ENCODE data around the gene RIMBP2.

The RIMBP2 gene

GRCh38 chr12:130441771-130442760 lies 274.0 kb downstream of the RIMBP2 start:
- no peak for DNase-seq (ENCODE audit: low spot score)

DNA sequence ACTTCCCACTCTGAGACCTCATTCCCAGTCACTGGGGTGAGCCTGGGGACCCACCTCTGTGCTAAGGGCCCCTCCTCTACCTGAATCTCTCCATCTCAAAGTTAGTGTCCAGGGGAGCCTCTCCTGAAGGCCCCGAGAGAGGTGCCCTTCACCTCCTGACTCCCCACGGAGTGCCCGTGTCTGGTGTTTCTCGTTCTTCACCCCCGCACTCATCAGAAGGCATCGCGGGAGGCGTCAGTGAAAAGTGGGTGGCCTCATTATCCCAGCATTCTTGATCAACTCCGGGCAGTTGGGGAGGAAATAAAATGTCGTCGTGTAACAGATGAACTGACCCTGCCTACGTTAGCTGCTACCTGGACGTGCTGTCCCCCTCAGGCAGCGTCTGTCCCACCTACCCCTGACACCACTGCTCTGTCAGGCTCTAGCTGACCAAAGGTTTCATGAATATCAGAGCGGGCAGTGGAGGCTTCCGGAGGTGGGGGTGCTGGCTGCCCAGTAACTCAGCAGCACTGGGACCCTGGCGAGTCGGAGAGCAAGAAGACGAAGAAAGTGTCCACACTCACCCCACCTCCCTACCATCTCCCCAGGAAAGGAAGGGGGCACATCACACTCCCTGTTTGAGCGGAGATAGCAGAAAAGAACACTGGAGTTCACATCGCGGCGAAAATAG lies 275.6 kb downstream of the RIMBP2 start:
- DNase-seq (ENCODE audit: low spot score), result no peak

GRCh38 chr12:130439250-130439649 lies 276.8 kb downstream of the RIMBP2 start:
- DNase-seq (ENCODE audit: low spot score), result no peak

DNA sequence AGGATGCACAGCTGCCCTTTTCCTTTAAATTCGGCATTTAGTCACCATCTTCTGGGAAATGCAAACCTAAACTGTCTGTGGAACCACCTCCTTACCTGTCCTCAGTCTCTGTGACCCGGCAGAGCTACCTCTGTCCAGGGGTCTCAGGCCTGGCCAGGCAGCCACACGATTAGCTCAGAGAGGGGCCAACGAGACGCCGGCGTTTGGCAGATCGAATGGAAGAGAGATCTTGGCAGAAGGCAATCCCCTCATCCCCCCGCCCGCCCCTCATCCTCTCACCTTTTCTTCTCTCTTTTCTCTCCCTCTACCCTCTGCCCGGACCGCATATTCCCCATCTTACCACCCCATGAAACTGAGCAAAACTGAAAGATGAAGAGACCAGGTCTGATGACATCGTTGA lies 277.4 kb downstream of the RIMBP2 start:
- no peak for DNase-seq (ENCODE audit: low spot score)

- no peak for DNase-seq (ENCODE audit: low spot score)
Observed at GRCh38 chr12:130438243-130438620, 277.9 kb downstream of the RIMBP2 start.

GRCh38 chr12:130437555-130438242 lies 278.4 kb downstream of the RIMBP2 start:
- no peak for DNase-seq (ENCODE audit: low spot score)

GRCh38 chr12:130436741-130437501 lies 279.2 kb downstream of the RIMBP2 start:
- no peak for DNase-seq (ENCODE audit: low spot score)

DNA sequence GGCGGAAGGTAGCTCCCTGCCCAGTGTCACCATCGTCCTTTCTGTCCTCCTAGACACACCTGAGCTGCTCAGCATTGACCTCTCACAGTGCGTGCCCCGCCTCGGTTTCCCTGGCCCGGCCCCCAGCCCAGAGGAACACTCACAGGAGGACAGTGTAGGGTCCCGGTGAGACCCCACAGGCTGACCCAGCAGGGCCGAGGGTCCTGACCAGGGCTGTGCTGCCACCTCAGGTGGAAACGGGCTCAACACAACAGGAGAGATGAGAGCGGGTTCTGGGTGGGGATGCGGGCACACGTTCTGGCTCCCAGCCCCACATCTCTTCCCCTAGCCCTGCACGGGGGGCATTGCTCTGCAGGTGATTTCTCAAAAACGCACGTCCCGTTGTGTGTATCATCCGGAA lies 280.3 kb downstream of the RIMBP2 start:
- no peak for DNase-seq (ENCODE audit: low spot score)

- no peak for DNase-seq (ENCODE audit: low spot score)
Observed at GRCh38 chr12:130435331-130435730, 280.8 kb downstream of the RIMBP2 start.

- no peak for DNase-seq (ENCODE audit: low spot score)
Observed at GRCh38 chr12:130434560-130434959, 281.5 kb downstream of the RIMBP2 start.

DNA sequence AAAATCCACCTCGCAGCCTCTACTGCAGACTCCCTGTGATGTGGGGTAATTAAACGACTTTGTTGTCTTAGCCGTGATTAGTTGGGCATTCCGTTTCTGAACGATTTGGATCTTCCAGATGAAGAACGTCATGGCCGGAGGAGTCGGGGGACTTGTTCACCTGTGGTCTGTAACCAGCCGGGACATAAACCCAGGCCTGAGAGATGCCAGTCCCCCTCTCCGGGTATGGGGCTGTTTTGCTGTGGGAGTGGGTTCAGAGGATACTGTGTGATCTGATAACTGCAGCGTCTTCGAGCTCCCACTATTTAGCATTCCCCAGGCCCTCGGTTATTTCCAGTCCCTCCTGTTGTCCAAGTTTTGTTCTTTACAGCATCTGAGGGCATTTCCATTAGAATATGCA lies 282.3 kb downstream of the RIMBP2 start:
- DNase-seq (ENCODE audit: low spot score), result no peak

DNA sequence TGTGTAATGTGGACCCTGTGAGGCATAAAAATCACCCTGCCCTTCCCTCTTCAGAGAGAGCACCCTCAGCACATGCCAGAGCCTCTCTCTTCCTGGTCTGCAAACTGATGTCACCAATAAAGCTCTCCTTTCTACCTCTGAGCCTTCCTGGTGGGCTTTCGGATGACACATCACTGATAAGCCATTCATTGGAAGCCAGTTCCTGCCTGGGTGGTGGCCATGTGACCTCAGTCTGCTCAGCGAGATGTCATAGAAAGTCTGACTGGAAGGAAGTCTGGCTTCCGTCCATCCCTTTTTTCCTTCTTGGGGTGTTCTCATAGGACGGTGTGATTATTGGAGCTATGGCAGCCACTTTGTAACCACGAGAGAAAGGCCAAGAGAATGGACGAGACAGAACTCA lies 282.7 kb downstream of the RIMBP2 start:
- no peak for DNase-seq (ENCODE audit: low spot score)

- no peak for DNase-seq (ENCODE audit: low spot score)
Observed at GRCh38 chr12:130431176-130431575, 284.9 kb downstream of the RIMBP2 start.

DNA sequence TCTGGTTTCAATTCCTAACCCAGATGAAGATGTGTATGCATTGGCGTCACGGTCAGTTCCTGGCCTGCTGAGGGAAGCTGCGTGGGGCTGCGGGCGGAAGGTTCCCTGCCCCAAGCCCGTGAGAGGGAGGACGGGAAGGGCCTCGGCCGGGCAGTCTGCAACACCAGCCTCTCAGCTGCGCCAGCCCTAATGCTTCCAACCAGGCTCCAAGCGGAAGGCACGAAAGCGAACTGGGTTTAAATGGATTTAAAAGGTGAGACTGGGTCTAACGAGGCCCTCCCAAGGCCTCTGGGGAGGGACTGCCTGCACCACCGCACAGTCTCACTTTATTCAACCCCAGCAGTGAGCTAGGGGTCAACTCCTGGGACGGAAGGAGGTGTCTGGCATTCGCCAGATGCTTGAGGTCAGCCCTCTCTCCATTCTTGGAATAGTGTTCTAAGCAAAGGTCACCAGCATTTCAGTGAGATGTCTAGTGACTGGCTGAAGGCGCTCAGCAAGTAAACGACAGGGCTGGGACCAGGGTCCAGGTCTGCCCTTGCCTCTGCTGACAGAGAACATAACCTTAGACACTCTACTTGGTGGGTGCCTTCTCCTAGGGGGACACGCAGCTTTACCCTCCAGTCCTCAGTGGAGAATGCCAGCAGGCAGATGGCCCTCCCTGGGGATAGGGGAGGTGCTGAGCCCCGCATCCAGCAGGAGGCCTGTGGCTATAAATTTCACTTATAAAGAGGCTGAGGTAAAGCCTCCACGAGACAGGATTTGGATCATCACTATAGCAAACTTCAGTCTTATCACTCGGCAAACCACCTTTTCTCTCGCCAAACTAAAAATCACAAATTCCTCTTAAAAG lies 286.2 kb downstream of the RIMBP2 start:
- DNase-seq (ENCODE audit: low spot score), result no peak

- no peak for DNase-seq (ENCODE audit: low spot score)
Observed at GRCh38 chr12:130428116-130428515, 288.0 kb downstream of the RIMBP2 start.

DNA sequence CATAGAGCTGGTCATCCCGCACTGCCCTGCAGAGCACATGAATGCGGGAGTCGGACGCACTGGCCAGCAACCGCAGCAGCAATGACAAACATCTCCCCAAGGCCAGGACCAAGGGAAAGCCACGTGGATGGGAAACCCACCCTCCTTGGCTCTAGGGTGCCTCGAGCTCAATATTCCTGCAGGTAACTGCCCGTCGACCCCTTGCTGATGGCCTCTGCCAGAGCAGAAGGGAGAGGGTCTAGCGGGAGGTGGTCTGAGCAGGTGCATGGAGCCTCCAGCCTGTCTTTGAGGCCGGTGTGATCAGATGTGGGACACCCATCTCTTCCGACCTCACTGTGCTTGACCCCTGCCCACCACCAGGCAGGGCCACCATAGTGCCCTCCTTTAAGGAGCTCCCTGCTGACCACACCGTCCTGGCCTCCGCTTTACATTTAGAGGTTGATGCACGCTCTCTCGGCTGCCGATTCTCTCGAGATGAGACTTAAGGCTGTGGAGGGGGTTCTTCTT lies 288.7 kb downstream of the RIMBP2 start:
- DNase-seq (ENCODE audit: low spot score), result no peak

DNA sequence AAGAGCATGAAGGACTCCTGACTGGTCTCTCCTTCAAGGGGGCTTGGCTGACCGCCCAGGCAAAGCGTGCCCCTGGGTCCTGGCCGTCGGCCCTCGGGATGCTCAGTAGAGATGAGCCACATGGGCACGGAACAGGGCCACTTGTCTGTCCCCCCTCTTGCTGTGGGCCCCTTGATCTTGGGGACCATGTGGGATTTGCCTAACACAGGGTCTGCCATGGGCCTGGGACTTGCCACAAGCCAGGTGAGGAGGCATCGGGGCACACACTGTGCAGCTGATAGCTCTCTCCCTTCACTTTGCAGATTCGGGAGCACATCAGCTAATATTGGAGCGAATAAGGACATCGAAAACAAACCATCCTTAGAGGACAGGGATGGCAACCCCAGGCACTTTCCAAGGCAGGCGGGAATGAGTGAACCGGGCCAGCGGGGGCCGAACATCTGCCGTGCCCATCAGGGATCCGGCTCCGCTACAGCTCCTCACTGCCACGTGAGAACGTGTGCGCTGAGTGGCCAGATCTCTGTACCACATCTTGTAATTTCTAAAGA lies 290.3 kb downstream of the RIMBP2 start:
- no peak for DNase-seq (ENCODE audit: low spot score)

DNA sequence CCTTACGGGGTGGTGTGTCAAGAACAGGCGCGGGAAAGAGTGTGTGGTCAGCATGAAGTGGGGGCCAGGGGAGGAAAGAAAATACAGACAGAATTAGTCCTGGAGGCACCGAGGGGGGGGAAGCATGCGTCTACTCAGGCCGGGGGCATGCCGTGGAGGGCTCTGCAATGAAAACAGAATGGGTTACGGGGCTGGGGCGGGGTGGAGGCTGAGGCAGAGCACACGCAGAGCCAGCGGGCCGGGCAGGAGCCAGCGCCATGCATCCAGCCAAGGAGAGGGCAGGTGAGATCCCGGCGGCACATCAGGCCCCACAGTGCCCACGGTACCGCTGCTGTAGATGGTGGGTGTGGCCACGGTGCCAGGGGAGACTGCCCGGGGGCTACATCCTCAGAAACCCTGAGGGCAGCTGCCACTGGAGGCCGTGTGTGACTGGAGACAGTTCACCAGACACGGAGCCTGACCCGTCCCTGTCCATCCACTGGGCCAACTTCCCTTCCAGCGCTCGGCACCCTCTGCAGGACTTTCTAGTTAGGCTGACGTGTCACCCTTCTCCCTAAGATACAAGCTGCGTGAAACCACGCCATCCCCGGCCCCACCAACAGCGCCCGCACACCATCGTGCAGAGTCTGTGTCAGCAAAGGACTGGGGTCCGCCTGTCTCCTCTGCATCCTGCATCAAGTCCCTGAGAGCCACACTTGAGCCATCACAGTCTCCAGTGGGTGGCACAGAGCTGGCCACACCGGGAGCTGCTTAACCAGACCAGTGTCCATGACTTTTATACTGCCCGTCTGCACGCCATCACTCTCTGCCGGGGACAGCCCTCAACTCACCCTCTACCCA lies 291.0 kb downstream of the RIMBP2 start:
- no peak for DNase-seq (ENCODE audit: low spot score)

DNA sequence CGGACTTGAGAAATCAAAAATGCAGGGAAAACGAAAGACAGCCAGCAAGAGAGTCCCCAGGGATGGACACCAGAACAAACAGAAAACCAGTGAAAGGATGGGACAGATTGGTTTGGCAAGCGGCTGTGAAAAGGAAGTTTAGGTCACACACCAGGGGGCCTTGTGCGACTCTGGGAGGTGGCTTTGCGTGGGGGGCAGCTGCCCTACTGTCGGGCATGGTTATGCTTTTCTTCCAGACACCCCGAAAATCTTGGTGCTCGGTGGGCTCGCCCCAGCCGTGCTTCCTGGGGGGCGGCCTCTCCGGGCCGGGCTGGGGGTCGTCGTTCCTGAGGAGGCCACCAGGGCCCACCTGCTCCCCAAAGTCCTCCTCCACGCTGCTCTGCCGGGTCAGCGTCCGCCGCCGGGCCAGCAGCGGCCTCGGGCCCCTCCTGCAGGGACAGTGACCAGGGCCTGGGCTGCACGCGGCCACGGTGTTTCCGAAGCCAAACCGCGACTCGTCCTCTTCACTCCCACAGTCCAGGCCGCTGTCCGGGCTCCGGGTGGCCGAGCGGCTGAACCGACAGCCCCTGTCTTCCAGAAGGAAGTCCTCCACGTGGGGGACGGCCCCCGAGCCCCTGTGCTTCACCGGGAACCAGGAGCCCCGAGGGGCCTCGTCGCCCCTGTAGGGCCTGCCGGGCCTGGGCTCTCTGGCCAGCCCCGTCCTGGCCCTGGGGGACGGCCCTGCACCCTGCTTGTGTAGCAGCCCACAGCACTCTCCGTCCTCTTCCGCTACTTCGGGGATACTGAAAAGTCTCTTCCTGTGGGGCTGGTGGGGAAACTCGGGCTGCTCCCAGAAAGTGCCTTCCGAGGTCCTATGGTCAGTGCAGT lies 291.9 kb downstream of the RIMBP2 start:
- no peak for DNase-seq (ENCODE audit: low spot score)

All from GM03348 (cell line).